AG04450 (cell line): Measurements from ENCODE around the gene PRSS21. TPM values are rescaled to one million over a fixed set of nuclear protein-coding genes. Genes with fewer than 3 reads are reported as not detected.

Source experiments
- CTCF ChIA-PET: fragments of 300-600, 350-600 bp; formaldehyde crosslinking; extraction: SDS; loops from one replicate; lab custom pipeline; 2022; ENCODE audit warnings: antibody characterized with exemption, inconsistent platforms; lab: Charles Lee
- POLR2A ChIA-PET: fragments of 350-600 bp; formaldehyde crosslinking; extraction: SDS; loops from one replicate; lab custom pipeline; 2021; ENCODE audit warnings: antibody characterized with exemption, inconsistent platforms; lab: Yijun Ruan, JAX
- DNase-seq: peaks from one replicate; pipeline ENCODE4 v3.0.0-alpha.2; 2011; ENCODE audit warnings: low read depth, low spot score
- H3K27ac ChIP-seq: one replicate; pipeline ENCODE4 v1.5.1; 2012; ENCODE audit warnings: low read depth, low read length, control low read depth
- H3K27me3 ChIP-seq: one replicate; pipeline ENCODE4 v1.6.0; 2012; ENCODE audit warnings: low read length; ENCODE audit not compliant: control insufficient read depth, insufficient read depth
- H3K4me3 ChIP-seq: 2 replicates; pipeline ENCODE4 v1.5.1; 2011; ENCODE audit warnings: mild to moderate bottlenecking, low read depth, low read length, control low read depth
- H3K9me3 ChIP-seq: 2 replicates; pipeline ENCODE4 v1.5.1; 2012; ENCODE audit warnings: low read length; ENCODE audit not compliant: control insufficient read depth, insufficient read depth
- polyA plus RNA-seq: library from polyadenylated mRNA; depleted of rRNA; stranded (reverse); fragments of >200 nt; gene quantifications from 2 replicates; pipeline ENCODE4 v1.2.3, GENCODE V29; 2011
- TF ChIP-seq, protein P1 (sequence below): IDR thresholded peaks from 2 replicates; pipeline ENCODE4 v1.5.1; 2011; ENCODE audit warnings: low read depth, low read length, control low read depth, inconsistent platforms

PRSS21 gene
- polyA plus RNA-seq, 1 experiment = 0.17 TPM

DNA sequence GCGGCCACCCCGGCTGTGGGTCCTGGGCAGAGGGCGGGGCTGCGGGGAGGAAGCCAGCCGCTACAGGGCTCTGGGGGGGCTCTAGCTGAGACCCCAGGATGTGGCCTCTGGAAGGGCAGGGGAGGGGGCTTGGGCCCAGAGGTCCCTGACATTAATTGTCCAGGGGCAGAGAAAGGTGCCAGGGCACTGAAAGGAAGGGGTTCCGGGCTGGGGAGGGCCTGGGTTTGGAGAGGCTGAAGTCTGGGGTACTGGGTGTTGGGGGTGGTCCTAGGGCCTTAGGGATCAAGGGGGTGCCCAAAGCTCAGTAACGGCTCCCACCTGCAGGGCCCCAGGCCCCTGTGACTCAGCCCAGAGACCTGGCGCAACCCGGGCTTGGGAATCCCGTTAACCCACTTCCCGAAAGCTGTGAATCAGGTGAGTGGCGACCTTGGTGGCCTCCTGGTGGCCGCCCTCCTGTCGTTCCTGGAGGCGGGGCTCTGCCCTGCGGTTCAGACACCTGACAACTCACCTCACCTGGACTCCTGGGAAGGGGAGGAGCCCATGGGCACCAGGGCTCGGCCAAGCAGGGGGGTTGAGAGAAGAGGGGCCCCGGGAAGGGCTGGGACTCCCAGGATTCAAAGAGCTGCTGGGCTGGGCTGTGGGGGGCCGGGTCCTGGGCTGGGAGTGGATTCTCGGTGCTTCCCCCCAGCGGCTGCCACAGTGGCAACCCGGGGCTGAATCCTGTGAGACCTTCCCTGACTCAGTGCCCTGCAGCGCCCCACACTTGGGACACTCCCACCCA, 41.4 kb downstream of the PRSS21 start:
- H3K9me3 ChIP-seq = peaks cover 39% of the 10 kb centered on the region
- TF ChIP-seq, protein P1, sequence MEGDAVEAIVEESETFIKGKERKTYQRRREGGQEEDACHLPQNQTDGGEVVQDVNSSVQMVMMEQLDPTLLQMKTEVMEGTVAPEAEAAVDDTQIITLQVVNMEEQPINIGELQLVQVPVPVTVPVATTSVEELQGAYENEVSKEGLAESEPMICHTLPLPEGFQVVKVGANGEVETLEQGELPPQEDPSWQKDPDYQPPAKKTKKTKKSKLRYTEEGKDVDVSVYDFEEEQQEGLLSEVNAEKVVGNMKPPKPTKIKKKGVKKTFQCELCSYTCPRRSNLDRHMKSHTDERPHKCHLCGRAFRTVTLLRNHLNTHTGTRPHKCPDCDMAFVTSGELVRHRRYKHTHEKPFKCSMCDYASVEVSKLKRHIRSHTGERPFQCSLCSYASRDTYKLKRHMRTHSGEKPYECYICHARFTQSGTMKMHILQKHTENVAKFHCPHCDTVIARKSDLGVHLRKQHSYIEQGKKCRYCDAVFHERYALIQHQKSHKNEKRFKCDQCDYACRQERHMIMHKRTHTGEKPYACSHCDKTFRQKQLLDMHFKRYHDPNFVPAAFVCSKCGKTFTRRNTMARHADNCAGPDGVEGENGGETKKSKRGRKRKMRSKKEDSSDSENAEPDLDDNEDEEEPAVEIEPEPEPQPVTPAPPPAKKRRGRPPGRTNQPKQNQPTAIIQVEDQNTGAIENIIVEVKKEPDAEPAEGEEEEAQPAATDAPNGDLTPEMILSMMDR = no peak
- CTCF ChIA-PET = interaction anchor here (0.9 kb wide), 1 partner anchor 10 kb away, joined by 4 read pairs; no protein-coding TSS in a partner anchor
- DNase-seq = no peak
- POLR2A ChIA-PET = no interaction called here
- H3K27me3 ChIP-seq = peaks cover 4% of the 10 kb centered on the region
- no peak overlapping the region for H3K4me3 ChIP-seq
- H3K27ac ChIP-seq = no peak overlapping the region

DNA sequence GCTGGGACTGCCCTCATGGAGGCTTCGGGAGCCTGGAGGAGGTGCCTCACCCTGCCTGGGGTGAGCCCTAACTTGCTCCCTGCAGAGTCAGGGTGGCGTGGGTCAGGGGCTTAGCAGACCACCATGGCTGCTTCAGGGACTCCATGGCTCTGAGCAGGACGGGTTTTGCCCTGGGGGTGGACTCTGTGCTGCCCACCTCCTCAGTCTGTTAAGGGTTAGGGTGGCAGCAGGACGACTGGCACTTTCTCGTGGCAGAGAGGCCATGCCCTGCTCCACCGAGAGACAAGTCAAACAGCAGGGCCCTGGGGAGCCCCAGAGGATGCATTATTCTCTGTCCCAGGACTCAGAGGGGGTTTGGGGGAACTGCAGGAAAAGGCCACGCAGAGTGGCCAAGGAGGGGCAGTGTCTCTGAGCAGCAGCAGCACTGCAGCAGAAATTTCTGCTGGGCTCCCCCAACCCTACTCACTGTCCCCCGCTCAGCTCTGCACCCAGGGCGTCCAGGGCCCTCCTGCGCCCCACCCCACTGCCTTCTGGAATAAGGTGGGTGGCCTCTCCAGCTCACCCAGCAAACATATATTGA, 42.7 kb downstream of the PRSS21 start:
- ChIA-PET CTCF (no interaction called here), POLR2A (no interaction called here)
- peaks cover 4% of the 10 kb centered on the region for H3K27me3 ChIP-seq
- no peak for DNase-seq
- H3K9me3 ChIP-seq = peaks cover 27% of the 10 kb centered on the region
- H3K27ac ChIP-seq = no peak overlapping the region
- TF ChIP-seq, protein P1 = no peak
- H3K4me3 ChIP-seq = no peak overlapping the region

DNA sequence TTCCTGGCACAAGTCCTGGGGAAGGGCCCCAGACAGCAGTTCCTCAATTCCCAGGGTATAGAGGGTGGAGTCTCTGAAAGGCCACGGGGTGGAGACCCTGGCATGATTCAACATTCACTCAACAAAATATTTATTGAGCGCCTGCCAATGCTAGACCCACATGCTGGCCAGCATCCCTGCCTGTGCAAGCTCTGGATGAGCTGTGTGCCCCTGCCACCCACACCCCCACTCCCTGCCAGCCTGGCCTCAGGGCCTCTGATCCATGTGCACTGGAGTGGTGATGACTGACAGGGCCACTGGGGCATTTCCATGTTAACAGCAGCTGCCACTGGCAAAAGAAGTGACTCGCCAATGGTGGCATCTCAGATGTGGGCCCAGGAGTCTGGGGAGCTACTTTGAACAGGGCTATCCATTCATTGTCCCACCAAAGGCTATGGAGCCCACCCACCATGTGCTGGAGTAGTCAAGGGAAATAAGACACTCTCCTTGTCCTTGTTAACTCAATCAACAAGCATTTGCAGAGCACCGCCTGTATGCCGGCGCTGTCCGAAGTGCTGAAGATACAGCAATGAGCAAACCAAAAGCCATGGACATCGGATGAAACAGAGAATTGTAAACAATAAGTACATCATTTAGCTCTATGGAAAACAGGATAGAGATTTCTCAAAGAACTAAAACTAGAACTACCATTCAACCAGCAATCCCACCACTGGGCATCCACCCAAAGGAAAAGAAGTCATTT, 44.0 kb downstream of the PRSS21 start:
- Histone ChIP-seq H3K4me3 (no peak overlapping the region), H3K9me3 (peaks cover 19% of the 10 kb centered on the region), H3K27me3 (peaks cover 4% of the 10 kb centered on the region), H3K27ac (no peak overlapping the region)
- POLR2A ChIA-PET = no interaction called here
- no peak for DNase-seq
- TF ChIP-seq, protein P1 = no peak
- CTCF ChIA-PET = interaction anchor here (0.6 kb wide), 1 partner anchor 14 kb away, joined by 3 read pairs; no protein-coding TSS in a partner anchor

DNA sequence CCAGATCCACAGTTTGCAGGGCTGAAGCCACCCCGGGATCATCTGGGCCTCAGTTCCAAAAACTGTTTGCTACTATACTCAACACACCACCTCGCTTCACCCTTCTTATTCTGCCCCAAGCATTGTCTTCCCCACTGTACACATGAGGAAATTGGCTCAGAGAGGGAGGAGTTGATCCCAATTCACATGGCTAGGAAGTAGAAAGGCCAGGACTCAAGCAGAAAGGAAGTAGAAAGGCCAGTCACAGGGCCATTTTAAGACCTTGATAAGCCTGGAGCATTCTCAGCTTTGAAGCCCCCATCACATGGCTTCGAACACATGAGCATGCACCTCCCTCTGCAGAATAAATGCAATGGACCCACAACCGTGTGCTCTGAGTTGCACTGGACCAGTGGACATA, 48.6 kb downstream of the PRSS21 start:
- Histone ChIP-seq H3K27me3 (no peaks in the 10 kb centered on the region), H3K4me3 (no peak overlapping the region), H3K9me3 (peaks cover 5% of the 10 kb centered on the region), H3K27ac (no peak overlapping the region)
- no peak for DNase-seq
- TF ChIP-seq, protein P1 = no peak
- ChIA-PET POLR2A (no interaction called here), CTCF (interaction anchor here (1.1 kb wide), 1 partner anchor 9 kb away, joined by 9 read pairs; no protein-coding TSS in a partner anchor)
